HCT116 (cell line): ENCODE measurements around the gene TMEM271. TPM values are rescaled to one million over a fixed set of nuclear protein-coding genes. Genes with fewer than 3 reads are reported as not detected.

Source experiments
- ATAC-seq: fragments of 200-7000 bp; cut with Tn5 transposase; 2 replicates; pipeline ENCODE4 v1.9.1; 2020; ENCODE audit warnings: mild to moderate bottlenecking, moderate library complexity
- Bru-seq: library from RNA; stranded (reverse); fragments of 400-500 nt; gene quantifications from one replicate; lab custom pipeline; 2021; lab: Mats Ljungman, UMichigan
- BruChase-seq, 2 experiments: library from RNA; stranded (reverse); fragments of 400-500 nt; gene quantifications; one replicate each; lab custom pipeline; 2021; lab: Mats Ljungman, UMichigan
- BruUV-seq: library from RNA; stranded (reverse); fragments of 400-500 nt; replicated peaks from 2 replicates; lab custom pipeline; 2021; lab: Mats Ljungman, UMichigan
- CTCF ChIA-PET: fragments of 300-600 bp; sonication (Branson Sonifier 250); formaldehyde crosslinking; loops from one replicate; lab custom pipeline; 2021; ENCODE audit warnings: antibody characterized with exemption; lab: Charles Lee
- POLR2A ChIA-PET: fragments of 300-600, 350-600 bp; sonication (Branson Sonifier 250); formaldehyde crosslinking; loops from one replicate; lab custom pipeline; 2021; ENCODE audit warnings: antibody characterized with exemption; lab: Charles Lee
- RAD21 ChIA-PET, 2 experiments: fragments of 300-600 bp; sonication (Branson Sonifier 250); formaldehyde crosslinking; loops; one replicate each; lab custom pipeline; 2023; ENCODE audit warnings: low total read pairs in 2 of 2; ENCODE audit not compliant: uncharacterized antibody in 2 of 2, unreplicated experiment in 2 of 2, low non-redundant PET in 1 of 2; lab: Charles Lee
- DNase-seq: peaks from one replicate; pipeline ENCODE4 v3.0.0-alpha.2; 2010; ENCODE audit warnings: low read depth, low spot score
- H2AFZ ChIP-seq: fragments of 200-600 bp; shearing (Covaris generic), sonication (generic); 2 replicates; pipeline ENCODE4 v1.6.1; 2017; ENCODE audit warnings: low read depth, mixed run types, mixed read lengths, antibody characterized with exemption, low read length; ENCODE audit not compliant: poor library complexity, severe bottlenecking
- H3K27ac ChIP-seq: 2 replicates; pipeline ENCODE4 v1.5.1; 2012; ENCODE audit warnings: low read depth, low read length
- H3K27me3 ChIP-seq: fragments of 200-600 bp; sonication (generic); 2 replicates; pipeline ENCODE4 v1.6.1; 2016; ENCODE audit warnings: mixed run types, low read length, mixed read lengths; ENCODE audit not compliant: insufficient read depth
- H3K36me3 ChIP-seq, 2 experiments: fragments of 200-500 bp in 1 of 2; fragments of 200-600 bp in 1 of 2; sonication (Bioruptor generic) in 1 of 2; sonication (generic) in 1 of 2; 2 replicates each; pipeline versions ENCODE4 v1.5.1 to v1.6.1; 2014 to 2016; ENCODE audit warnings: low read length in 2 of 2, inconsistent platforms in 1 of 2, mixed read lengths in 1 of 2, mixed run types in 1 of 2; ENCODE audit not compliant: insufficient read depth in 2 of 2, control insufficient read depth in 1 of 2
- H3K4me1 ChIP-seq, 2 experiments: fragments of 200-600 bp in 1 of 2; sonication (generic) in 1 of 2; 2 replicates each; pipeline versions ENCODE4 v1.5.1 to v1.6.1; 2012 to 2017; ENCODE audit warnings: low read length in 2 of 2, inconsistent platforms in 1 of 2, mild to moderate bottlenecking in 1 of 2, mixed read lengths in 1 of 2, mixed run types in 1 of 2, moderate library complexity in 1 of 2; ENCODE audit not compliant: insufficient read depth in 2 of 2, control insufficient read depth in 1 of 2
- H3K4me2 ChIP-seq: fragments of 200-600 bp; sonication (generic); 2 replicates; pipeline ENCODE4 v1.6.1; 2017; ENCODE audit warnings: mixed run types, low read length, mixed read lengths
- H3K4me3 ChIP-seq, 2 experiments: fragments of 200-600 bp in 1 of 2; sonication (generic) in 1 of 2; replicated peaks in 1 of 2; 2 replicates each; pipeline ENCODE4 v1.5.1; 2011 to 2016; ENCODE audit warnings: low read length in 2 of 2, control low read depth in 1 of 2, low read depth in 1 of 2, mild to moderate bottlenecking in 1 of 2, mixed read lengths in 1 of 2, mixed run types in 1 of 2
- H3K79me2 ChIP-seq: fragments of 200-600 bp; sonication (generic); 2 replicates; pipeline ENCODE4 v1.6.1; 2017; ENCODE audit warnings: mild to moderate bottlenecking, mixed run types, low read length, moderate library complexity, mixed read lengths; ENCODE audit not compliant: insufficient read depth
- H3K9ac ChIP-seq: fragments of 200-600 bp; sonication (generic); 2 replicates; pipeline ENCODE4 v1.6.1; 2016; ENCODE audit warnings: low read length, mixed read lengths
- H3K9me2 ChIP-seq: fragments of 200-600 bp; sonication (generic), shearing (Covaris generic); 2 replicates; pipeline ENCODE4 v1.6.1; 2017; ENCODE audit warnings: mixed run types, mild to moderate bottlenecking, moderate library complexity; ENCODE audit not compliant: insufficient read depth
- H3K9me3 ChIP-seq, 2 experiments: fragments of 200-500 bp in 1 of 2; fragments of 200-600 bp in 1 of 2; sonication (Bioruptor generic) in 1 of 2; sonication (generic) in 1 of 2; 2 replicates each; pipeline ENCODE4 v1.6.1; 2014 to 2017; ENCODE audit warnings: low read length in 2 of 2, mixed read lengths in 2 of 2, inconsistent platforms in 1 of 2, low read depth in 1 of 2, mild to moderate bottlenecking in 1 of 2, mixed run types in 1 of 2, moderate library complexity in 1 of 2; ENCODE audit not compliant: control insufficient read depth in 1 of 2, insufficient read depth in 1 of 2
- H4K20me1 ChIP-seq: fragments of 200-600 bp; sonication (generic), shearing (Covaris generic); 2 replicates; pipeline ENCODE4 v1.6.1; 2017; ENCODE audit warnings: mixed run types, mild to moderate bottlenecking, moderate library complexity; ENCODE audit not compliant: insufficient read depth
- CTCF ChIP-seq, 3 experiments: fragments of 200-600 bp in 1 of 3; sonication (generic) in 1 of 3; IDR thresholded peaks in 2 of 3; conservative IDR thresholded peaks in 1 of 3; 2 replicates each; pipeline ENCODE4 v1.5.1; 2012 to 2017; ENCODE audit warnings: low read depth in 2 of 3, low read length in 2 of 3, antibody characterized with exemption in 1 of 3, borderline replicate concordance in 1 of 3, control low read depth in 1 of 3, mild to moderate bottlenecking in 1 of 3, mixed read lengths in 1 of 3, mixed run types in 1 of 3, moderate library complexity in 1 of 3; ENCODE audit not compliant: insufficient read depth in 1 of 3
- TCF7L2 ChIP-seq: IDR thresholded peaks from 2 replicates; pipeline ENCODE4 v1.7.0; 2011; ENCODE audit warnings: borderline replicate concordance, inconsistent platforms; ENCODE audit not compliant: insufficient read depth, insufficient read length; ENCODE audit errors: extremely low read depth
- ZFX ChIP-seq: fragments of 450-650 bp; IDR thresholded peaks from 2 replicates; pipeline ENCODE4 v1.6.1; 2017
- ZNF274 ChIP-seq: fragments of 200-500 bp; sonication (Bioruptor generic); IDR thresholded peaks from 2 replicates; pipeline ENCODE4 v1.6.1; 2014; ENCODE audit warnings: mild to moderate bottlenecking, low read depth, low read length, inconsistent platforms
- intact Hi-C: fragments of 100-400 bp; cut with micrococcal nuclease; formaldehyde crosslinking; loops from 2 replicates; pipeline ENCODE4 v1.10.0; 2022
- long read RNA-seq: library from polyadenylated mRNA; unstranded; transcript quantifications from one replicate; pipeline ENCODE4 v2.0.0, GENCODE V29; 2021; ENCODE audit not compliant: unreplicated experiment
- polyA plus RNA-seq: library from polyadenylated mRNA; unstranded; fragments of >200 nt; gene quantifications from 2 replicates; pipeline ENCODE4 v1.2.1, GENCODE V29; 2012; ENCODE audit warnings: missing spikeins
- total RNA-seq: library from RNA; stranded (reverse); gene quantifications from one replicate; pipeline ENCODE4 v1.2.1, GENCODE V29; 2021; ENCODE audit not compliant: unreplicated experiment
- TF ChIP-seq, protein P1 (sequence below): IDR thresholded peaks from 2 replicates; pipeline ENCODE4 v1.6.1; 2012
- TF ChIP-seq, protein P2 (sequence below): IDR thresholded peaks from 2 replicates; pipeline ENCODE4 v1.6.1; 2011; ENCODE audit warnings: mild to moderate bottlenecking, low read length, moderate library complexity; ENCODE audit not compliant: insufficient replicate concordance; ENCODE audit errors: extremely low read depth
- TF ChIP-seq, protein P3 (sequence below): IDR thresholded peaks from 2 replicates; pipeline ENCODE4 v1.6.1; 2012; ENCODE audit warnings: low read depth

Gene TMEM271, protein sequence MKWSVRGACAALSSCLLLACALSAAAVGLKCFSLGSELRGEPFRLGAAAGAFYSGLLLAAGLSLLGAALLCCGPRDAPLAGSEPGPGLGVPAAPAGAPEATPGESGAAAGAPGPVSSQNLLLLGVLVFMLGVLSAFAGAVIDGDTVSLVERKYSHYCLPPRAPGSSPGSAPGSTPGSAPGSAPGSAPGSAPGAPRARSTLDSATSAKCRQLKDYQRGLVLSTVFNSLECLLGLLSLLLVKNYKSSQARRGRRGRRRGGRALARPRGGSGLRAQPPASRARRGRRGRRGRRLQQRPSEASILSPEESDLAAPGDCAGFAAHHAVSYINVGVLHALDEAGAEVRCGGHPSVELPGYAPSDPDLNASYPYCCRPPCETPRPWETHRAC
- total RNA-seq: not detected
- not detected in 2 replicates for polyA plus RNA-seq
- Bru-seq, nascent RNA: not detected
- not detected for BruChase-seq, experiment 1, labeled RNA remaining after a 6-hour chase
- not detected for BruChase-seq, experiment 2, labeled RNA remaining after a 2-hour chase
- long read RNA-seq: 0 reads

DNA sequence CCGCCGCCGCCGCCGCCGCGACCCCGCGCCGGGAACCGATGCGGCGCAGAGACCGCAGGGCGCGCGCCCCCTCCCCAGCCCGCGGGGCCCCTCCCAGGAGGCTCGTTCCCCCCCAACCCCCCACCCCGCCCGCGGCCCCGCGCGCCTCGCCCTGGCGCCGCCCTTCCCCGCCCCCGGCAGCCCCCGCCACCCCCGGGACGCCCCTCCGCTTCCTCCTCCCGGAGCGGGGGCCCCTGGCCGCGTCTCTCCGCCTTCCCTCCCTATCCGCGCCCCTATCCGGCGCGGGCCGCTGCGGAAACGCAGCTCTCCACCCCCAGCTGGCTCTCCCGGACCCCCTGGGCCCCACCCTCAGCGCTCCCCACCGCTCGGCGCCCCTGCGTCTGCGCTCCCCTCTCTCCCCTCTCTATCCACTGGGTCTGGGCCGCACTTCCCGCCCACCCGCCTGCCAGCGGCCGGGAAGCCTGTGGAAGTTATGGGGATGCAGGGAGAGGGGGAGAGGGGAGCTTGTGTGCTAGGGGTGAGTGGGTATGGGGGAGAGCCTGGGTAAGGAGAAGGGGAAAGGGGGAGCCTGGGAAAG lies at the start of gene TMEM271:
Gene TMEM271 (minus strand): TSS at position 51 of the 577 bp plus-strand sequence. CDS start 233 bp downstream, outside the sequence.
- H3K79me2 ChIP-seq: no peaks in the 10 kb centered on the region
- no peak within 1 kb of the TSS for H3K9ac ChIP-seq
- H3K4me1 ChIP-seq: no peaks in the 10 kb centered on the region
- TF ChIP-seq, protein P1, sequence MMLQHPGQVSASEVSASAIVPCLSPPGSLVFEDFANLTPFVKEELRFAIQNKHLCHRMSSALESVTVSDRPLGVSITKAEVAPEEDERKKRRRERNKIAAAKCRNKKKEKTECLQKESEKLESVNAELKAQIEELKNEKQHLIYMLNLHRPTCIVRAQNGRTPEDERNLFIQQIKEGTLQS: no peak
- TF ChIP-seq CTCF (IDR thresholded peaks at IDR 0.05 in 2 of 3, conservative IDR thresholded peaks at IDR 0.05 in 1 of 3; ENCODE audit: borderline replicate concordance in 1 of 3, insufficient read depth in 1 of 3, low read depth in 2 of 3, low read length in 2 of 3): no peak
- TF ChIP-seq, protein P2, sequence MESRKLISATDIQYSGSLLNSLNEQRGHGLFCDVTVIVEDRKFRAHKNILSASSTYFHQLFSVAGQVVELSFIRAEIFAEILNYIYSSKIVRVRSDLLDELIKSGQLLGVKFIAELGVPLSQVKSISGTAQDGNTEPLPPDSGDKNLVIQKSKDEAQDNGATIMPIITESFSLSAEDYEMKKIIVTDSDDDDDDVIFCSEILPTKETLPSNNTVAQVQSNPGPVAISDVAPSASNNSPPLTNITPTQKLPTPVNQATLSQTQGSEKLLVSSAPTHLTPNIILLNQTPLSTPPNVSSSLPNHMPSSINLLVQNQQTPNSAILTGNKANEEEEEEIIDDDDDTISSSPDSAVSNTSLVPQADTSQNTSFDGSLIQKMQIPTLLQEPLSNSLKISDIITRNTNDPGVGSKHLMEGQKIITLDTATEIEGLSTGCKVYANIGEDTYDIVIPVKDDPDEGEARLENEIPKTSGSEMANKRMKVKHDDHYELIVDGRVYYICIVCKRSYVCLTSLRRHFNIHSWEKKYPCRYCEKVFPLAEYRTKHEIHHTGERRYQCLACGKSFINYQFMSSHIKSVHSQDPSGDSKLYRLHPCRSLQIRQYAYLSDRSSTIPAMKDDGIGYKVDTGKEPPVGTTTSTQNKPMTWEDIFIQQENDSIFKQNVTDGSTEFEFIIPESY: no peak
- TF ChIP-seq TCF7L2: no peak
- no peak for TF ChIP-seq ZNF274
- TF ChIP-seq, protein P3, sequence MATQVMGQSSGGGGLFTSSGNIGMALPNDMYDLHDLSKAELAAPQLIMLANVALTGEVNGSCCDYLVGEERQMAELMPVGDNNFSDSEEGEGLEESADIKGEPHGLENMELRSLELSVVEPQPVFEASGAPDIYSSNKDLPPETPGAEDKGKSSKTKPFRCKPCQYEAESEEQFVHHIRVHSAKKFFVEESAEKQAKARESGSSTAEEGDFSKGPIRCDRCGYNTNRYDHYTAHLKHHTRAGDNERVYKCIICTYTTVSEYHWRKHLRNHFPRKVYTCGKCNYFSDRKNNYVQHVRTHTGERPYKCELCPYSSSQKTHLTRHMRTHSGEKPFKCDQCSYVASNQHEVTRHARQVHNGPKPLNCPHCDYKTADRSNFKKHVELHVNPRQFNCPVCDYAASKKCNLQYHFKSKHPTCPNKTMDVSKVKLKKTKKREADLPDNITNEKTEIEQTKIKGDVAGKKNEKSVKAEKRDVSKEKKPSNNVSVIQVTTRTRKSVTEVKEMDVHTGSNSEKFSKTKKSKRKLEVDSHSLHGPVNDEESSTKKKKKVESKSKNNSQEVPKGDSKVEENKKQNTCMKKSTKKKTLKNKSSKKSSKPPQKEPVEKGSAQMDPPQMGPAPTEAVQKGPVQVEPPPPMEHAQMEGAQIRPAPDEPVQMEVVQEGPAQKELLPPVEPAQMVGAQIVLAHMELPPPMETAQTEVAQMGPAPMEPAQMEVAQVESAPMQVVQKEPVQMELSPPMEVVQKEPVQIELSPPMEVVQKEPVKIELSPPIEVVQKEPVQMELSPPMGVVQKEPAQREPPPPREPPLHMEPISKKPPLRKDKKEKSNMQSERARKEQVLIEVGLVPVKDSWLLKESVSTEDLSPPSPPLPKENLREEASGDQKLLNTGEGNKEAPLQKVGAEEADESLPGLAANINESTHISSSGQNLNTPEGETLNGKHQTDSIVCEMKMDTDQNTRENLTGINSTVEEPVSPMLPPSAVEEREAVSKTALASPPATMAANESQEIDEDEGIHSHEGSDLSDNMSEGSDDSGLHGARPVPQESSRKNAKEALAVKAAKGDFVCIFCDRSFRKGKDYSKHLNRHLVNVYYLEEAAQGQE: no peak
- no peak for TF ChIP-seq ZFX
- no peak for DNase-seq
- no peak within 1 kb of the TSS for H3K4me2 ChIP-seq
- H3K4me3 ChIP-seq: no peak within 1 kb of the TSS
- peaks cover 0 to 4% of the 10 kb centered on the region in 2 experiments; a peak in 1 of 4 replicates for H3K9me3 ChIP-seq
- ChIA-PET POLR2A (no interaction called here), RAD21 (no interaction called here), CTCF (no interaction called here)
- no peaks in the 10 kb centered on the region for H3K36me3 ChIP-seq
- H3K27ac ChIP-seq: no peak within 1 kb of the TSS
- intact Hi-C loops: no loop called here
- H3K27me3 ChIP-seq: no peaks in the 10 kb centered on the region
- no TSS peak for BruUV-seq
- no peak for ATAC-seq
- no peaks in the 10 kb centered on the region for H4K20me1 ChIP-seq
- H2AFZ ChIP-seq: no peak within 1 kb of the TSS
- H3K9me2 ChIP-seq: no peaks in the 10 kb centered on the region
